HepG2 (cell line): Measurements from ENCODE around the gene STAC. TPM values are rescaled to one million over a fixed set of nuclear protein-coding genes. Genes with fewer than 3 reads are reported as not detected.

ENCODE experiments used
- ATAC-seq: fragments of 200-7000 bp; cut with Tn5 transposase; 3 replicates; pipeline ENCODE4 v1.9.1; 2020; ENCODE audit warnings: mild to moderate bottlenecking, moderate library complexity
- BruUV-seq: library from RNA; stranded (reverse); fragments of 400-500 nt; replicated peaks from 2 replicates; lab custom pipeline; 2021; lab: Mats Ljungman, UMichigan
- CTCF ChIA-PET: fragments of 300-600 bp; formaldehyde crosslinking; extraction: SDS; loops from one replicate; lab custom pipeline; 2021; ENCODE audit warnings: low total read pairs, inconsistent platforms, low intra/inter-chr PET ratio; lab: Yijun Ruan, JAX
- POLR2A ChIA-PET: fragments of 350-600 bp; sonication (Branson Sonifier 250); formaldehyde crosslinking; loops from one replicate; lab custom pipeline; 2020; ENCODE audit warnings: antibody characterized with exemption, inconsistent platforms; lab: Yijun Ruan, JAX
- DNase-seq: peaks from one replicate; pipeline ENCODE4 v3.0.0-alpha.2; 2015; ENCODE audit warnings: low spot score
- FAIRE-seq: peaks from 3 replicates; lab custom pipeline; 2011; peaks lifted over from hg19 to GRCh38; lab: Jason Lieb, UNC
- H2AFZ ChIP-seq: one replicate; pipeline ENCODE4 v1.6.1; 2011; ENCODE audit warnings: low read length, inconsistent platforms
- H3K27ac ChIP-seq: fragments of 300-600 bp; 3 replicates; pipeline ENCODE4 v1.8.0; 2011; ENCODE audit warnings: mixed run types, mild to moderate bottlenecking, mixed read lengths, low read length, inconsistent platforms; ENCODE audit not compliant: insufficient read depth; ENCODE audit errors: extremely low read length
- H3K27me3 ChIP-seq, 2 experiments: fragments of 200-600 bp in 1 of 2; 2 replicates in 1 of 2; 3 replicates in 1 of 2; pipeline versions ENCODE4 v1.6.0 to v1.8.0; 2011; ENCODE audit warnings: low read length in 2 of 2, mild to moderate bottlenecking in 2 of 2, moderate library complexity in 2 of 2, inconsistent platforms in 1 of 2; ENCODE audit not compliant: insufficient read depth in 2 of 2, control insufficient read depth in 1 of 2
- H3K36me3 ChIP-seq, 2 experiments: fragments of 200-600 bp in 1 of 2; replicated peaks in 1 of 2; 2 replicates in 1 of 2; 3 replicates in 1 of 2; pipeline versions ENCODE4 v1.5.1 to v1.8.0; 2011; ENCODE audit warnings: low read length in 2 of 2, inconsistent platforms in 1 of 2; ENCODE audit not compliant: insufficient read depth in 2 of 2, control insufficient read depth in 1 of 2
- H3K4me1 ChIP-seq: 2 replicates; pipeline ENCODE4 v1.5.1; 2012; ENCODE audit warnings: low read length, inconsistent platforms; ENCODE audit not compliant: insufficient read depth
- H3K4me2 ChIP-seq: 2 replicates; pipeline ENCODE4 v1.6.0; 2011; ENCODE audit warnings: low read depth, low read length, inconsistent platforms
- H3K4me3 ChIP-seq, 3 experiments: fragments of 200-600 bp in 1 of 3; sonication (generic), shearing (Covaris generic) in 1 of 3; replicated peaks in 1 of 3; 2 replicates each; pipeline ENCODE4 v1.5.1; 2011 to 2016; ENCODE audit warnings: low read length in 3 of 3, inconsistent platforms in 2 of 3, low read depth in 2 of 3, mild to moderate bottlenecking in 2 of 3, control low read depth in 1 of 3, mixed read lengths in 1 of 3; ENCODE audit not compliant: insufficient read depth in 1 of 3
- H3K79me2 ChIP-seq: one replicate; pipeline ENCODE4 v1.6.1; 2011; ENCODE audit warnings: low read length, inconsistent platforms; ENCODE audit not compliant: insufficient read depth
- H3K9ac ChIP-seq: 2 replicates; pipeline ENCODE4 v1.6.0; 2011; ENCODE audit warnings: mild to moderate bottlenecking, low read depth, low read length, inconsistent platforms; ENCODE audit not compliant: insufficient read depth
- H3K9me3 ChIP-seq: 2 replicates; pipeline ENCODE4 v1.5.1; 2012; ENCODE audit warnings: mild to moderate bottlenecking, low read length
- H4K20me1 ChIP-seq: 2 replicates; pipeline ENCODE4 v1.6.0; 2011; ENCODE audit warnings: inconsistent platforms, mild to moderate bottlenecking, low read length, moderate library complexity; ENCODE audit not compliant: insufficient read depth
- BRD4 ChIP-seq: sonication (generic); formaldehyde crosslinking; IDR thresholded peaks from 2 replicates; pipeline ENCODE4 v1.4.0; 2020; ENCODE audit warnings: missing genetic modification reagents
- HNF1A ChIP-seq, 2 experiments: sonication (generic) in 1 of 2; formaldehyde crosslinking in 1 of 2; IDR thresholded peaks; 2 replicates each; pipeline versions ENCODE4 v1.4.0 to v1.6.1; 2016 to 2020; ENCODE audit warnings: borderline replicate concordance in 1 of 2, low read depth in 1 of 2, mild to moderate bottlenecking in 1 of 2, missing genetic modification reagents in 1 of 2
- MAF1 ChIP-seq: sonication (generic); formaldehyde crosslinking; IDR thresholded peaks from 2 replicates; pipeline ENCODE4 v1.5.0; 2020; ENCODE audit warnings: missing genetic modification reagents, borderline replicate concordance
- MIER2 ChIP-seq: IDR thresholded peaks from 2 replicates; pipeline ENCODE4 v1.6.1; 2016; ENCODE audit warnings: missing biosample characterization, missing genetic modification reagents
- PHB2 ChIP-seq: fragments of 450-650 bp; IDR thresholded peaks from 2 replicates; pipeline ENCODE4 v1.6.1; 2018; ENCODE audit not compliant: partially characterized antibody
- SIN3B ChIP-seq: fragments of 150-350 bp; IDR thresholded peaks from 2 replicates; pipeline ENCODE4 v1.6.1; 2014; ENCODE audit warnings: low read length
- SMAD1 ChIP-seq: sonication (generic); formaldehyde crosslinking; IDR thresholded peaks from 2 replicates; pipeline ENCODE4 v1.4.0; 2020; ENCODE audit warnings: missing genetic modification reagents, low read depth, mild to moderate bottlenecking, borderline replicate concordance
- TIGD3 ChIP-seq: sonication (generic); formaldehyde crosslinking; IDR thresholded peaks from 2 replicates; pipeline ENCODE4 v1.5.1; 2020; ENCODE audit warnings: mild to moderate bottlenecking, missing genetic modification reagents, borderline replicate concordance
- U2AF2 ChIP-seq: fragments of 200-400 bp; formaldehyde crosslinking; IDR thresholded peaks from 2 replicates; pipeline ENCODE4 v1.6.1; 2017; ENCODE audit warnings: low read depth, mild to moderate bottlenecking, low read length
- ZBTB44 ChIP-seq: sonication (generic); formaldehyde crosslinking; IDR thresholded peaks from 2 replicates; pipeline ENCODE4 v1.4.0; 2020; ENCODE audit warnings: missing genetic modification reagents
- WGBS: methylation state at CpG from one replicate; pipeline ENCODE4 v1.1.6; 2017; ENCODE audit warnings: low lambda C conversion rate; 5-methylcytosine and 5-hydroxymethylcytosine counted together
- in situ Hi-C: cut with HindIII; loops from 2 replicates; pipeline ENCODE4 v1.10.0; 2017; ENCODE audit warnings: low pct_unique_long_range_greater_than_20kb; ENCODE audit not compliant: extremely low pct_ligation_motif_present
- intact Hi-C: fragments of 100-400 bp; cut with micrococcal nuclease; formaldehyde crosslinking; loops from one replicate; pipeline ENCODE4 v1.10.0; 2022; ENCODE audit not compliant: unreplicated experiment
- polyA plus RNA-seq, 8 experiments: library from polyadenylated mRNA; depleted of rRNA in 3 of 8; stranded (reverse) in 7 of 8; unstranded in 1 of 8; fragments of >200 nt; fragmentation: Illumina TruSeq in 4 of 8; extraction: Trizol in 4 of 8; gene quantifications; 2 replicates each; pipeline versions ENCODE4 v1.2.1 to v1.2.3, GENCODE V29; 2011 to 2016; ENCODE audit warnings: low read depth in 4 of 8, missing spikeins in 1 of 8, mixed read lengths in 1 of 8; ENCODE audit not compliant: insufficient read depth in 1 of 8
- total RNA-seq, 5 experiments: library from RNA; depleted of rRNA; stranded (reverse); fragments of >200 nt; fragmentation: Illumina TruSeq; extraction: Trizol; gene quantifications; 2 replicates each; pipeline ENCODE4 v1.2.3, GENCODE V29; 2016; ENCODE audit warnings: low read depth in 1 of 5

The STAC gene
- total and polyA plus RNA-seq, 2 of the 13 experiments (the other 11 are each of a cell fraction or from before 2014, with no cell fraction given): not detected

- in situ Hi-C loops: no loop called here
- Histone ChIP-seq H3K9me3 (no peaks in the 10 kb centered on the region), H4K20me1 (no peaks in the 10 kb centered on the region), H3K4me1 (no peaks in the 10 kb centered on the region), H3K9ac (no peak overlapping the region), H2AFZ (no peak overlapping the region), H3K27me3 (no peaks in the 10 kb centered on the region), H3K27ac (no peak overlapping the region), H3K79me2 (no peaks in the 10 kb centered on the region), H3K4me2 (no peak overlapping the region), H3K36me3 (no peaks in the 10 kb centered on the region), H3K4me3 (no peak overlapping the region)
- FAIRE-seq (no peak), ATAC-seq (no peak), DNase-seq (no peak)
- TF ChIP-seq SIN3B (no peak), TIGD3 (no peak), U2AF2 (no peak), PHB2 (no peak)
- intact Hi-C loops: no loop called here
- ChIA-PET POLR2A (no interaction called here), CTCF (no interaction called here)
- 0% methylated on average over 1 of the region's 2 CpGs for WGBS
- BruUV-seq: no TSS peak
Observed at GRCh38 chr3:36557021-36557707, 176.9 kb downstream of the STAC start.

- no peak overlapping the region for H3K27ac ChIP-seq
- DNase-seq (no peak), FAIRE-seq (no peak), ATAC-seq (no peak)
- H3K27me3 ChIP-seq: no peaks in the 10 kb centered on the region
- CTCF ChIA-PET: no interaction called here
- H3K9ac ChIP-seq: no peak overlapping the region
- H3K4me3 ChIP-seq: no peak overlapping the region
- intact Hi-C loops (no loop called here), in situ Hi-C loops (no loop called here)
- 40% methylated on average over 5 of the region's 5 CpGs for WGBS
- H2AFZ ChIP-seq: no peak overlapping the region
- no peak overlapping the region for H3K4me2 ChIP-seq
- no peaks in the 10 kb centered on the region for H3K9me3 ChIP-seq
- POLR2A ChIA-PET: no interaction called here
- H3K79me2 ChIP-seq: no peaks in the 10 kb centered on the region
- no peaks in the 10 kb centered on the region for H4K20me1 ChIP-seq
- BruUV-seq: no TSS peak
- H3K36me3 ChIP-seq: no peaks in the 10 kb centered on the region
- no peaks in the 10 kb centered on the region for H3K4me1 ChIP-seq
- TF ChIP-seq BRD4 (CRISPR knock-in tag) (no peak), SMAD1 (CRISPR knock-in tag) (no peak), ZBTB44 (CRISPR knock-in tag) (no peak), HNF1A (IDR thresholded peaks at IDR 0.05; ENCODE audit: low read depth) (no peak), HNF1A (CRISPR knock-in tag; IDR thresholded peaks at IDR 0.05; ENCODE audit: borderline replicate concordance) (no peak), MIER2 (no peak), MAF1 (CRISPR knock-in tag) (no peak)
Observed at GRCh38 chr3:36557708-36558421, 177.6 kb downstream of the STAC start.
